ELR (cell line): ENCODE data around the gene GUCA1C.
A peak's percentile ranks its signal among the peaks of the same experiment; 100 is the strongest.

Experiments used
- DNase-seq: peaks from one replicate; pipeline ENCODE4 v3.0.0-alpha.2; 2015; ENCODE audit warnings: low read depth

Gene GUCA1C

GRCh38 chr3:108909799-108910198 lies 43.9 kb downstream of the GUCA1C start:
- DNase-seq: no peak

- DNase-seq: peak; percentile 63
Observed at GRCh38 chr3:108907194-108907593, 46.5 kb downstream of the GUCA1C start.

- no peak for DNase-seq
Observed at GRCh38 chr3:108899530-108899929, 54.1 kb downstream of the GUCA1C start.

- no peak for DNase-seq
Observed at GRCh38 chr3:108897883-108898282, 55.8 kb downstream of the GUCA1C start.

GRCh38 chr3:108894981-108895380 lies 58.7 kb downstream of the GUCA1C start:
- peak; percentile 16 for DNase-seq

- no peak for DNase-seq
Observed at GRCh38 chr3:108891833-108892232, 61.8 kb downstream of the GUCA1C start.

GRCh38 chr3:108887777-108888176 lies 65.9 kb downstream of the GUCA1C start:
- DNase-seq: no peak

- no peak for DNase-seq
Observed at GRCh38 chr3:108887121-108887520, 66.6 kb downstream of the GUCA1C start.

GRCh38 chr3:108883373-108883772 lies 70.3 kb downstream of the GUCA1C start:
- no peak for DNase-seq

- DNase-seq: peak; percentile 32
Observed at GRCh38 chr3:108882762-108883161, 70.9 kb downstream of the GUCA1C start.

GRCh38 chr3:108879915-108880314 lies 73.8 kb downstream of the GUCA1C start:
- peak; percentile 32 for DNase-seq

GRCh38 chr3:108877901-108878300 lies 75.8 kb downstream of the GUCA1C start:
- peak; percentile 46 for DNase-seq

- no peak for DNase-seq
Observed at GRCh38 chr3:108863799-108864135, 89.9 kb downstream of the GUCA1C start.

GRCh38 chr3:108862865-108863798 lies 90.5 kb downstream of the GUCA1C start:
- DNase-seq: peak; percentile 94

- no peak for DNase-seq
Observed at GRCh38 chr3:108861401-108861800, 92.3 kb downstream of the GUCA1C start.
